C4-2B (cell line): ENCODE measurements around the gene UBR2.

Experiments
- CTCF ChIP-seq: fragments of 450-650 bp; conservative IDR thresholded peaks from 2 replicates; pipeline ENCODE4 v1.5.1; 2017; ENCODE audit warnings: mild to moderate bottlenecking
- ZFX ChIP-seq: fragments of 450-650 bp; IDR thresholded peaks from 2 replicates; pipeline ENCODE4 v1.6.1; 2017

- no peak for TF ChIP-seq CTCF
- no peak for TF ChIP-seq ZFX
These were observed 158.7 kb downstream of the UBR2 start, which contains the start of gene PRPH2 for GRCh38 chr6:42722497-42722896.
